Smooth muscle cell (in vitro differentiated cells): ENCODE measurements around the gene NAA38. TPM values are rescaled to one million over a fixed set of nuclear protein-coding genes. Genes with fewer than 3 reads are reported as not detected.

ENCODE experiments used
- DNase-seq: peaks from one replicate; lab custom pipeline; 2025; ENCODE audit not compliant: unreplicated experiment; lab: John Stamatoyannopoulos, UW
- H2AFZ ChIP-seq: fragments of 200-600 bp; sonication (generic); 2 replicates; pipeline ENCODE4 v1.6.0; 2016; ENCODE audit warnings: antibody characterized with exemption, low read depth, mild to moderate bottlenecking
- H3F3A ChIP-seq: fragments of 200-600 bp; sonication (generic); 2 replicates; pipeline ENCODE4 v1.6.0; 2017; ENCODE audit warnings: antibody characterized with exemption, low read depth
- H3K27ac ChIP-seq: fragments of 200-600 bp; sonication (generic); 2 replicates; pipeline ENCODE4 v1.5.1; 2016; ENCODE audit warnings: low read depth, mild to moderate bottlenecking
- H3K27me3 ChIP-seq: fragments of 200-600 bp; sonication (generic); 2 replicates; pipeline ENCODE4 v1.6.1; 2016; ENCODE audit warnings: low read depth, mild to moderate bottlenecking
- H3K36me3 ChIP-seq: fragments of 200-600 bp; sonication (generic); 2 replicates; pipeline ENCODE4 v1.5.1; 2016; ENCODE audit warnings: low read depth
- H3K4me1 ChIP-seq: fragments of 200-600 bp; sonication (generic); 2 replicates; pipeline ENCODE4 v1.5.1; 2016; ENCODE audit warnings: low read depth
- H3K4me2 ChIP-seq: fragments of 200-600 bp; sonication (generic); 2 replicates; pipeline ENCODE4 v1.6.0; 2016; ENCODE audit warnings: mild to moderate bottlenecking
- H3K4me3 ChIP-seq: fragments of 200-600 bp; sonication (generic); 2 replicates; pipeline ENCODE4 v1.5.1; 2016; ENCODE audit warnings: mild to moderate bottlenecking
- H3K79me2 ChIP-seq: fragments of 200-600 bp; sonication (generic); 2 replicates; pipeline ENCODE4 v1.6.0; 2016; ENCODE audit warnings: low read depth, mild to moderate bottlenecking
- H3K9ac ChIP-seq: fragments of 200-600 bp; sonication (generic); 2 replicates; pipeline ENCODE4 v1.6.0; 2016; ENCODE audit warnings: low read depth
- H3K9me3 ChIP-seq: fragments of 200-600 bp; sonication (generic); replicated peaks from 2 replicates; pipeline ENCODE4 v1.5.1; 2016; ENCODE audit warnings: low read depth
- H4K20me1 ChIP-seq: fragments of 200-600 bp; sonication (generic); 2 replicates; pipeline ENCODE4 v1.6.0; 2016; ENCODE audit warnings: low read depth
- CTCF ChIP-seq: fragments of 200-600 bp; sonication (generic); IDR thresholded peaks from 2 replicates; pipeline ENCODE4 v1.5.1; 2017; ENCODE audit warnings: borderline replicate concordance, mild to moderate bottlenecking, antibody characterized with exemption; ENCODE audit not compliant: insufficient read depth, poor library complexity, severe bottlenecking
- WGBS: methylation state at CpG from one replicate; pipeline ENCODE4 v1.1.7; 2016; ENCODE audit warnings: low lambda C conversion rate; 5-methylcytosine and 5-hydroxymethylcytosine counted together
- polyA plus RNA-seq: library from polyadenylated mRNA; unstranded; fragments of >200 nt; fragmentation: Nextera tagmentation; extraction: Ambion mirVana; gene quantifications from 2 replicates; pipeline ENCODE4 v1.2.1, GENCODE V29; 2016
- total RNA-seq: library from RNA; depleted of rRNA; stranded (reverse); fragments of >200 nt; gene quantifications from 2 replicates; pipeline ENCODE4 v1.2.3, GENCODE V29; 2014

Gene NAA38
- total and polyA plus RNA-seq, 2 experiments from 2014 or later, result 76.4 to 99.4 TPM

GRCh38 chr17:7878234-7878633, 20.9 kb upstream of the NAA38 start:
- Histone ChIP-seq H3K4me1 (peaks cover 1% of the 10 kb centered on the region), H3K4me3 (no peak overlapping the region), H2AFZ (no peak overlapping the region), H4K20me1 (no peaks in the 10 kb centered on the region), H3F3A (peaks cover 7% of the 10 kb centered on the region), H3K9me3 (no peaks in the 10 kb centered on the region), H3K36me3 (peaks cover 8% of the 10 kb centered on the region), H3K27ac (no peak overlapping the region), H3K27me3 (no peaks in the 10 kb centered on the region), H3K9ac (no peak overlapping the region), H3K79me2 (peaks cover 12% of the 10 kb centered on the region), H3K4me2 (no peak overlapping the region)
- no peak for DNase-seq
- TF ChIP-seq CTCF, result no peak
- over 99% methylated on average over 7 of the region's 7 CpGs for WGBS

- 98% methylated on average over 2 of the region's 2 CpGs for whole genome bisulfite sequencing
- H3K36me3 ChIP-seq, result peaks cover 8% of the 10 kb centered on the region
- H4K20me1 ChIP-seq, result peaks cover 4% of the 10 kb centered on the region
- H3F3A ChIP-seq, result peaks cover 7% of the 10 kb centered on the region
- DNase-seq, result no peak
- TF ChIP-seq CTCF, result no peak
- no peak overlapping the region for H3K4me3 ChIP-seq
- no peak overlapping the region for H3K4me2 ChIP-seq
- H3K9ac ChIP-seq, result no peak overlapping the region
- no peaks in the 10 kb centered on the region for H3K4me1 ChIP-seq
- no peaks in the 10 kb centered on the region for H3K9me3 ChIP-seq
- H3K27ac ChIP-seq, result no peak overlapping the region
- H3K79me2 ChIP-seq, result peaks cover 12% of the 10 kb centered on the region
- no peak overlapping the region for H2AFZ ChIP-seq
- no peaks in the 10 kb centered on the region for H3K27me3 ChIP-seq
Measured at GRCh38 chr17:7875804-7876370, 18.5 kb upstream of the NAA38 start.

- no peaks in the 10 kb centered on the region for H3K4me1 ChIP-seq
- H2AFZ ChIP-seq, result no peak overlapping the region
- no peak overlapping the region for H3K4me3 ChIP-seq
- H4K20me1 ChIP-seq, result peaks cover 4% of the 10 kb centered on the region
- DNase-seq, result no peak
- WGBS, result 65% methylated on average over 4 of the region's 4 CpGs
- H3K9ac ChIP-seq, result peak overlapping the region; percentile 32
- peak overlapping the region; percentile 50 for H3K4me2 ChIP-seq
- TF ChIP-seq CTCF, result no peak
- no peaks in the 10 kb centered on the region for H3K27me3 ChIP-seq
- H3K79me2 ChIP-seq, result peaks cover 6% of the 10 kb centered on the region
- peaks cover 7% of the 10 kb centered on the region for H3F3A ChIP-seq
- no peaks in the 10 kb centered on the region for H3K9me3 ChIP-seq
- H3K27ac ChIP-seq, result peak overlapping the region; percentile 32
- H3K36me3 ChIP-seq, result peaks cover 4% of the 10 kb centered on the region
Measured at GRCh38 chr17:7873051-7873450, 15.7 kb upstream of the NAA38 start.

GRCh38 chr17:7867881-7868329, 10.5 kb upstream of the NAA38 start:
- 90% methylated on average over 5 of the region's 5 CpGs for WGBS
- H2AFZ ChIP-seq, result no peak overlapping the region
- DNase-seq, result no peak

More at GRCh38 chr17:7867881-7868329, 10.5 kb upstream of the NAA38 start:
- Histone ChIP-seq H3F3A (no peaks in the 10 kb centered on the region), H3K79me2 (peaks cover 5% of the 10 kb centered on the region), H3K36me3 (no peaks in the 10 kb centered on the region), H3K9me3 (no peaks in the 10 kb centered on the region), H3K4me1 (no peaks in the 10 kb centered on the region), H4K20me1 (peaks cover 4% of the 10 kb centered on the region), H3K9ac (no peak overlapping the region), H3K4me2 (no peak overlapping the region), H3K4me3 (no peak overlapping the region), H3K27ac (no peak overlapping the region), H3K27me3 (no peaks in the 10 kb centered on the region)
- no peak for TF ChIP-seq CTCF
